ENCODE data around the gene TUBE1.

The TUBE1 gene

DNA sequence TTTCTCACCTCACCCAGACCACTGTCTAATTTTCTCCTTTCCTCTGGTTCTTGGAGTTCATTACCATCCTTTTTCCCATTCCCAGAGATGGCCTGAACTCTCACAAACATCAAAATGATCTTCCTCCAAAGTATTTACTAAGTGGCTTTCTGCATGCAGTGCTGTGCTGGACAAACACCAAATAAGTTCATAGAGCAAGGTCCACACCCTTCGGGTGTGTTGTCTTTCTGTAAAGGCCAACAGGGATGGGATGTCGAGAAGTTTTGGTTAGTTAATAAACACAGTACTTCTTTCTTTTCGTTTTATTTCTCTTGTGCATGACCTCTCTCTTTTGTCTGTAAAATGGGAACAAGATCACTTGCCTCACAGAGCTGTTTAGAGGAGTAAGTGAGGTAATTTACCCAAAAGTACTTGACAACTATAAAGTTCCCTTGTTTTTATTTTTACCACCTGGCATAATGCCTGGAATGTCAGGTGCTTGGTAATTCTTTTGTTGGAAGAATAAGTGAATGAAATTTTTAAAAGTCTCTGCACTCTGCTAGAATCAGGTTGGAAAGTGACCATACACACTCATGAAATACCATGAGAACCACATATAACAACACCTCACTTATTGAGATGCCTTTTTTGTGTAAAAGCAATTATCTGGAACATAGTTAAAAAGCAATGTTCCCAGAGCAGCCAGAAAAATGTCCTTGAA, 56.2 kb downstream of the TUBE1 start:
- peaks cover 3% of the 10 kb centered on the region for H3K27me3 Mint-ChIP-seq (ENCODE audit: low read depth)
- TF ChIP-seq, protein P1, sequence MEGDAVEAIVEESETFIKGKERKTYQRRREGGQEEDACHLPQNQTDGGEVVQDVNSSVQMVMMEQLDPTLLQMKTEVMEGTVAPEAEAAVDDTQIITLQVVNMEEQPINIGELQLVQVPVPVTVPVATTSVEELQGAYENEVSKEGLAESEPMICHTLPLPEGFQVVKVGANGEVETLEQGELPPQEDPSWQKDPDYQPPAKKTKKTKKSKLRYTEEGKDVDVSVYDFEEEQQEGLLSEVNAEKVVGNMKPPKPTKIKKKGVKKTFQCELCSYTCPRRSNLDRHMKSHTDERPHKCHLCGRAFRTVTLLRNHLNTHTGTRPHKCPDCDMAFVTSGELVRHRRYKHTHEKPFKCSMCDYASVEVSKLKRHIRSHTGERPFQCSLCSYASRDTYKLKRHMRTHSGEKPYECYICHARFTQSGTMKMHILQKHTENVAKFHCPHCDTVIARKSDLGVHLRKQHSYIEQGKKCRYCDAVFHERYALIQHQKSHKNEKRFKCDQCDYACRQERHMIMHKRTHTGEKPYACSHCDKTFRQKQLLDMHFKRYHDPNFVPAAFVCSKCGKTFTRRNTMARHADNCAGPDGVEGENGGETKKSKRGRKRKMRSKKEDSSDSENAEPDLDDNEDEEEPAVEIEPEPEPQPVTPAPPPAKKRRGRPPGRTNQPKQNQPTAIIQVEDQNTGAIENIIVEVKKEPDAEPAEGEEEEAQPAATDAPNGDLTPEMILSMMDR (IDR thresholded peaks at IDR 0.05; ENCODE audit: unreplicated experiment in 3 of 3) = no peak
- H3K4me1 Mint-ChIP-seq = peaks cover 42% of the 10 kb centered on the region
- H3K9me3 Mint-ChIP-seq = no peaks in the 10 kb centered on the region
- peak overlapping the region in 2 of 3 experiments; percentile 1 to 22 for H3K27ac Mint-ChIP-seq
- no peaks in the 10 kb centered on the region for H3K36me3 Mint-ChIP-seq (ENCODE audit: low read depth)
- no peak overlapping the region for H3K4me3 Mint-ChIP-seq

DNA sequence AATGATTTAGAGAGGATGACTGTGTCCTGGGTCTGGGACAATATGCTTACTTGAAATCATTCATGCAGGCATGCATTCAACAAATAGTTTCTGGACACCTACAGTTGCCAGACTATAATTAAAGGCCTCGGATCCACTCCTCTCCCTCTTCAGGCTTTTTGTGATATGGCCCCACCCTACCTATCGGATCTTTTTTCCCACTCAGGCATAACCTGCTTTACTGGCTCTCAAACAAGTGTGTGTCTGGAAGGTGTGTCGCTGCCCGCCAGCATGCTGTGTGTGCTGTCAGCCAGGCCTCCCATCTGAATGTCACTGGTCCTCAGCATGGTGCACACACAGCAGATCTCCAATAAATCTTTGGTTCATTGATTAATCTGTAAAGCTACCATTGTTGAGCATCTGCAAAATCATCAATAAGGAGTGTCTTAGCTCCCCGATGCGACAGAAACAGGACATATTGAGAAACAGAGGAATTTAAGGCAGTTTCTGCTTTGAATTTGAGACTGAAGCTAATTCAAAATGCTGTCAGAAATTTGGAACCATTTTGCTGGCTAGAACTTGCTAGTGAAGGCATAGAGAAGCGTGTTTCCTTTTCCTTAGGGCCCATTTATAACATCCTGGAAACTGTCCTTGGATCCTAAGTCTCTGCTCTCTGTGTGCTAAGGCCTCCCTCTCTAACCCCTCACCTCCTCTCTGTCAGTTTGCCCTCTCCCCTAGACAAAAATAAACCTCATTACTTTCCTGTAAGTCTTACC, 56.9 kb downstream of the TUBE1 start:
- TF ChIP-seq, protein P1 (IDR thresholded peaks at IDR 0.05; ENCODE audit: unreplicated experiment in 3 of 3) = no peak
- H3K27ac Mint-ChIP-seq = peak overlapping the region in 2 of 3 experiments; percentile 1 to 22
- no peaks in the 10 kb centered on the region for H3K9me3 Mint-ChIP-seq
- peaks cover 3% of the 10 kb centered on the region for H3K27me3 Mint-ChIP-seq (ENCODE audit: low read depth)
- peaks cover 42% of the 10 kb centered on the region for H3K4me1 Mint-ChIP-seq
- H3K36me3 Mint-ChIP-seq (ENCODE audit: low read depth) = no peaks in the 10 kb centered on the region
- no peak overlapping the region for H3K4me3 Mint-ChIP-seq

DNA sequence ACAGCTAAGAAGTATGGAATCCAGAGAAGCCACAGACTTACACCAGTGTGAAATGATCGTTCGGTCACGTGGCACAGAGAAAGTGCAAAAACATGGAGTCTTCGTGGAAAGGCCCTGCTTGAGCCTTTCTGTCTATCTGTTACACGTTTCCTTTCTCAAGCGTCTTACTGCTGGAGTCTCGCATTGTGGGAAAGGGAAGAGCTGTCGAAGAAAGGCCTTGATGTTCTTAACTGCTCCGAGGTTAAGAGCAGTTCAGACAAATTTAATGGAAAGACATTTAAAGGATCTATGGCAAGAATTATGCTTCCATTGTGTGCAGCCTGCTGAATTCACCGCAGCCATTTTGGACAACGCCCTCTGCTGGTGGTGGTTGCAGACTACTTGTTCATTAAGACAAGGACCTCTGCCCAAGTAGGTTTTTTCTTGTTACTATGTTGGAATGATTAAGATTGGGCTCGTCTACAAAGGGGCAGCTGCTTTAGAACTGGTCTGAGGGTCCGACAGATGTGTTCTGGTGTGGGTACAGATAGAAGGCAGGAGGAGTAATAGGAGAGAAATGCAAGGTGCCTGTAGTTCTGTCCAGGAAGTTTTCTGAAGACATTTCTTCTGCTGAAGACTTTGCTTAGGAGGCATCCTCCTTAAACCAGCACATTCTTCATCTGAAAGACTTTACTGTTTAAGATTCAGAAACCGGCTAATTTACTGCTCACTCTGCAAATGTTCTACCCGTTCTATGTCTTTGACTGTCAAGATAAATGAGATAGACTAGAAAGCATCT, 58.0 kb downstream of the TUBE1 start:
- peaks cover 5% of the 10 kb centered on the region for H3K36me3 Mint-ChIP-seq (ENCODE audit: low read depth)
- TF ChIP-seq, protein P1 (IDR thresholded peaks at IDR 0.05; ENCODE audit: unreplicated experiment in 3 of 3) = peak; percentile 52 to 67 (median 58)
- peaks cover 6% of the 10 kb centered on the region for H3K9me3 Mint-ChIP-seq

DNA sequence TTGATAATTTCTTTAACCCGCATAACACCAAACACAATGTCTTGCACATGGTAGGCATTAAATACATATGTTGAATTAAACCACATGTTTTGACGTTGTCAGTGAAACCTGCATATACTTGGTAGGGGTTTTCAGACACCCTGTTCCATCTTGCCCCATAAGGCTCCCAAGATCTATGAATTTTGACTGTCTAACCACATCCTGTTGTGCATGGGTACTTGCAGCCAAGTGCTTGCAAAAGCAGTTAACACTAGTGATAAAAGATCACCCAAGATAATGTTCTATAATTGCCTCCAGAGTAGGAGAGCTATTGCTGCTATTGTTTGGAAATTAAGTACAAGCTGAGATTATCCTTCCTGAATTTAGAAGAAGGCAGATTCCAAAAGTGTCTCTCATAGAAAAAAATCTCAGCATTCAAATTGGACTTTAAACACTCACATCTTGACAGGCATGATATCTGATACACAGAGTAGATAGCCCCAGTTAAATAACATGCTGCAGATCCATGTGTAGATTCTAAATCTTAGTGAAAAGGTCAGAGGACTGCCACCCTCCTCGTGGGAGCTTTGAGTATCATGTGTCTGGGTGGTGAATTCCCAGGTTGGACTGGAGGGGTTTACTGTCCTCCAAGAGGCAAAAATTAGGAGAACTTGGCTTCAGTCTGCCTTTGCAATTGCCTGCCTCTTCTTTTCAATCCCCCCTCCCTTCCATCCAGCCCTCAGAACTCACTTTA, 59.2 kb downstream of the TUBE1 start:
- TF ChIP-seq, protein P1 (IDR thresholded peaks at IDR 0.05; ENCODE audit: unreplicated experiment in 3 of 3) = no peak
- H3K27me3 Mint-ChIP-seq (ENCODE audit: low read depth) = peaks cover 3% of the 10 kb centered on the region
- peaks cover 12% of the 10 kb centered on the region for H3K9me3 Mint-ChIP-seq
- H3K4me1 Mint-ChIP-seq = peaks cover 42% of the 10 kb centered on the region
- no peak overlapping the region for H3K4me3 Mint-ChIP-seq
- peaks cover 8% of the 10 kb centered on the region for H3K36me3 Mint-ChIP-seq (ENCODE audit: low read depth)
- peak overlapping the region in 1 of 3 experiments; percentile 12 for H3K27ac Mint-ChIP-seq

More for the DNA sequence above, 58.0 kb downstream of the TUBE1 start:
- no peak overlapping the region for H3K4me3 Mint-ChIP-seq
- peaks cover 3% of the 10 kb centered on the region for H3K27me3 Mint-ChIP-seq (ENCODE audit: low read depth)
- H3K4me1 Mint-ChIP-seq = peaks cover 42% of the 10 kb centered on the region
- H3K27ac Mint-ChIP-seq = peak overlapping the region in 2 of 3 experiments; percentile 0 to 31

DNA sequence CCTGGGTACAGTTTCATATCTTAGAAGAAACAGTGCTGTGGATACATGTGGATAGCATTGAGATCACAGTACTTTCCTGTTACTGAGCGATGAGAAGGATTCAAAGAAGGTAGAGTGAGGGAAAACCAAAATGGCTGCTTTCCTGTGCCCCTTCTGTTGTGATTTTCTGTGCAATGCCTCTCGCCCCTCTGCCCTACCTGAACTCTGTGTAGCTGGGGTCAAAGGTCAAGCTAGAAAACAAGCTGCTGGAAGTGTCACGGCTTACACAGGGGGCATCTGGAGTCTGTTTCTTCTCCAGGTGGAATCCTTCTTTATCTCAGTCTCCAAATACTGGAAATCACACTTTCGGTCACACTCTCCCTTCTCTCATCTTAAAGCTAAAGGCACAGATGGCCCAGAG, 60.3 kb downstream of the TUBE1 start:
- Mint-ChIP-seq H3K27ac (no peak overlapping the region), H3K4me3 (no peak overlapping the region), H3K27me3 (ENCODE audit: low read depth) (no peaks in the 10 kb centered on the region), H3K9me3 (peaks cover 12% of the 10 kb centered on the region), H3K4me1 (peaks cover 37% of the 10 kb centered on the region), H3K36me3 (ENCODE audit: low read depth) (peaks cover 8% of the 10 kb centered on the region)
- TF ChIP-seq, protein P1 (IDR thresholded peaks at IDR 0.05; ENCODE audit: unreplicated experiment in 3 of 3) = no peak
